ENCODE results near the gene MPPED1.

Gene MPPED1

DNA sequence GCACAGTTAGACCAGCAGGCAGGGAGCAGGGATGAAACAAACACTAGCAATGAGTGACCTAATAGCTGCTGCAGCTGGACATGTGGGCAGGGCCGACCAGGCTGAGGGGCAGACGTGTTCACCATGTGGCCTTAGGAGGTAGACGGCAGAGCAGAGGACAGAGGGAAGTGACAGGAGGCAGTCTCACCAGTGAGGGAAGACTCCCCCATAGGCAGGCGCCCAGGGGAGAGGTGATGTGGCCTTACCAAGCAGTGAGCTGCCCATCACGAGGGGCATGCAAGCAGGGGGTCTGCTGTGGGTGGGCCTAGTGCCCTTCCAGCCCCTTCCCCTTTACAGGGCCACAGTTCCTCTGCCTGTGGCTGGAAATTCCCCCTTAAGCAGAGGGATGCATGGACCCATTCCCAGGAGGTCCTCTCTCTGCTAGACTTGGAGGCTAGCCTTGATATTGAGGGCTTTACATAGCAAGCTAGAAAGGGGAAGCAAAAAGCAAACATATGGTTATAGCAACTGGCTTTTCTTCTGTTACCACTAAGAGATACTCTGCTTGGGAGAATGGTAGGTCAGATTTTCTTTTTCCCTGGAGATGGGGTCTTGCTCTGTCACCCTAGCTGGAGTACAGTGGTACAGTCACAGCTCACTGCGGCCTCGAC lies 67.6 kb downstream of the MPPED1 start:
- no peak for DNase-seq

DNA sequence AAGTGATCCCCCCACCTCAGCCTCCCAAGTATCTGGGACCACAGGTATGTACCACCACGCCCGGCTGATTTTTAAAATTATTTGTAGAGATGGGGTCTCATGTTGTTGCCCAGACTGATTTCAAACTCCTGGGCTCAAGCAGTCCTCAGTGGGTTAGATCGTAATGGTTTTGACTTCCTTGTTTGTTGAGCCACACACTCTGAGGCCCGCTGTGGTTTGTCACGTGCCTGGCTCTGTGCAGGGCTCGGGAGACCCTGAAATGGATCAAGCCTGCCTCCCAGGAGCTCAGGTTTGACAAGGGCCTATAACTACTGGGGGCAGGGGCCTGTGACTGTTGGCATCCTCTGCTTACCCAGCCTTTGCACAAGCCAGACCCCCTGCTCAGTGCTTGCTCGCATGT lies 68.1 kb downstream of the MPPED1 start:
- DNase-seq: no peak

DNA sequence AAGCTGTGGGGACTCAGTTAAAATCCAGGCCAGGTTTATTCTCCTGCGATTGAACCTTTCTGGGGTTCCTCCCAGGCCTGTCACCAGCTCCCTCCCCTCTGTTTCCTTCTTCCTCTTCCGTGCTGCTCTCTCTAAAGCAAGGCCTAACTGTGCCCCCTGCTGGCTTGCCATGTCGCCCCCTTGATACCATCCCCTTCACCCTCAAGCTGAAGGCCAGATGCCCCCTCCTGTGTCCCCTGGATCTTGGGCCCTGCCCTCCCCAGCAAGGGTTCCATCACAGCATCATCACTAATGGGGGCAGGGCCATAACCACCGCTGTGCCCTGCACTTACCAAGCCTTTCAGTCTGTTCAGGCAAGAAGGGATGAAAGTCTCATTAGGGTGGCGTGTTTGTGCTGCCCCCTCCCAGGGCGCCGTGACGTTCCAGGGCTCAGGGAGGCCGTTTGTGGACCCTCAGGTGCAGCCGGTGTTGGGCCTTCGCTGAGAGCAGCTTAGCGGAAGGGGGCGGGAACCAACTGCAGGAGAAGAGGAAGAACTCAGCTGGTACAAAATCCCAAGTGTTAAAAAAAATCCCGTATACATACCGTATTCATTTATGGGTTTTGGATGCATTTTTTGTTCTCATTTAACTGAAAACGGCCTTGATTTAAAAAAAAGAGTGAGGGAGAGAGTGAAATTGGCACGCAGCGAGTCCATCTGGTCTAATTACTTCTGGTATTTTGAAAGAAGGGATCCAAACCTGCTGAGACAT lies 69.9 kb downstream of the MPPED1 start:
- DNase-seq: no peak

DNA sequence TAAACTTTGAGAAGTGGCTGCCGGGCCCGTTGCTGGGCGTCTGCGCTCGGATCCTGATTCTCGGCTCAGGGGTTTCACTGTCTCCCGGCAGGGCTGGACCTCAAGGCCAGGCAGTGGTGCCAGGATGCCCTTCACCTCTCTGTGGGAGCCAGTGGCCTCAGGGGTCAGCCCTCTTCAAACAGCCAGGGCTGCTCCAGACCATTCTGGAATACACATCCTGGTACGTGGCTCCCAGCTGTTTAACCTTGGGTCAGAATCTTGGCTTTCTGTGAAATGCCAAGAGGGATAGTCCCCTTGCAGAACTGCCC lies 70.5 kb downstream of the MPPED1 start:
- DNase-seq: no peak

DNA sequence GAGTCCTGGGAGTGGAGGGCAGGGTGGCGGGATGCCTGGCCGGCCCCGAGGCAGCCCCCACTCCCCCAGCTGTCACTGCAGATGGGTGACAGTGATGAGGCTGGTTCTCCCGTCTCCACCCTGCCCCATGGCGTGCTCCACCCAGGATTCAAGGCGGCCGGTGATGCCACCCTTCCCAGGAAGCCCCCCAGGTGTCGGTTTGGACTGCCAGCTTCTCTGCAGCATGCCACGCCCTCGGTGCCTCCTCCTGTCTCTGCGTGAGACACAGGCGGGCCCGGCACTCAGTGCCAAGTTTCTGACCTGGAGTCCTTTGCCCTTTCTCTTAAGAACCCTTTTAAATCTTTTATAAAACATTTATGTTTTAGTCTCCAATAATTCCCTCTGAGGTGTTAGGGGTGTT lies 71.5 kb downstream of the MPPED1 start:
- DNase-seq: no peak

DNA sequence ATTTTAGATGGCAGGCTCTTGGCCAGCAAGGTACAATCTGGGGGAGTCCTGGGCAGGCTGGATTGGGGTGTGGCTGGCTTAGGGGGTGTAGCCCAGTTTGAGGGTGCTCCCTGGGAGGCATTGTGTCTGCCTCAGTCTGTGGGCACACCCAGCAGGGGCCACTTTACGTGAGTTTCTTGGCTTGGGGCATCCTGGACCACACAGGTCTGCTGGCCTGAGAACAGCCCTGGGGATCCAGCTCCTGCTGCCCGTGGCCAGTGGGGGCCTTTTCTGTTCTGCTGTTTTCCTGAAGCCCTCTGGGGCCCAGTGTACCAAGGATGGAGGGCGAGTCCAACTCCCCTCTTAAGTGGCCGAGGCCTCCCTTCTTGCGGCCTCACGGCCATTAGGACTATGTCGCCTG lies 71.9 kb downstream of the MPPED1 start:
- DNase-seq: no peak

DNA sequence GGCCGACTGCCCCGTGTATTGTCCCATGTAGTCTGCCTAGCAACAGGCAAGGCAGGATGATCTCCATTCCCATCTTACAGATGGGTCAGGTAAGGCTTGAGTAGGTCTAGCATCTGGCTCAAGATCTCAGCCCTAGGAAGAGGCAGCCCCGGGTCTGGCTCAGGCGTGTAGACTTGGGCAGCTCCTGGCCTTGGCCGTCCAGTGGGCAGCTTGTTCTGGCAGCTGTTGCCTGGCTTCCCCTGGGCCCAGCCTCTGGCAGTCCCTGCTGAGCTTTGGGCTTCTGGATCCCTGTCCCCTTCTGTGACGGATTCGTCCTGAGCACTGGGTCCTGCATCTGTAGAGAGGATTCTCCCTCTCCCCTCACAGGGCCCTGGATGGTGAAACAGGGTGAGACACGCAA lies 72.4 kb downstream of the MPPED1 start:
- DNase-seq: no peak

DNA sequence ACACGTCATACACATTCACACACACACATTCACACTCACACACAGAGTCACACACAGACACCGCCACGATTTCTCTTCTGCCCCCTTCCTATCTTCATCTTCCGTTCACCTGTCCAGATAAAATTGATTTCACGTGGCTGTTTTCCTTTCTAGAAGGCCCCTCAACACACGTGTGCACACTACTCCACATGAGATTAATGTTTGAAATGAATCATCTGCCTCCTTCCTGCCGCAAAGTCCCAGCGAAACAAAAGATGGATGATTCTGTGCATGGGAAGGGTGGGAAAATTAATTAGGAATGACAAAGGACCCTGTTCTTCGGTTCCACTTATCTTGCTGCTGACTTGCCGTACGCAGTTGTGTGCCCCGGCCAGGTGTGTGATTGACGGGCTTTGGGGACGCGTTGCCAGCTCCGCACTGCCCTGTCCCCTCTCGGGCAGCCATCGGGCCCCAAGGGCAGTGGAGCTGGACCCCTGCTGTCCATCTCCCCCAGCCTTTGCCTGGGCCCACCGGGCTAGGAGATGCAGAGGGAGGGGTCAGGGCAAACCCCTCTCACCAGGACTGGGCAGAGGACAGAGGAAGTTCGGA lies 73.8 kb downstream of the MPPED1 start:
- DNase-seq: no peak

DNA sequence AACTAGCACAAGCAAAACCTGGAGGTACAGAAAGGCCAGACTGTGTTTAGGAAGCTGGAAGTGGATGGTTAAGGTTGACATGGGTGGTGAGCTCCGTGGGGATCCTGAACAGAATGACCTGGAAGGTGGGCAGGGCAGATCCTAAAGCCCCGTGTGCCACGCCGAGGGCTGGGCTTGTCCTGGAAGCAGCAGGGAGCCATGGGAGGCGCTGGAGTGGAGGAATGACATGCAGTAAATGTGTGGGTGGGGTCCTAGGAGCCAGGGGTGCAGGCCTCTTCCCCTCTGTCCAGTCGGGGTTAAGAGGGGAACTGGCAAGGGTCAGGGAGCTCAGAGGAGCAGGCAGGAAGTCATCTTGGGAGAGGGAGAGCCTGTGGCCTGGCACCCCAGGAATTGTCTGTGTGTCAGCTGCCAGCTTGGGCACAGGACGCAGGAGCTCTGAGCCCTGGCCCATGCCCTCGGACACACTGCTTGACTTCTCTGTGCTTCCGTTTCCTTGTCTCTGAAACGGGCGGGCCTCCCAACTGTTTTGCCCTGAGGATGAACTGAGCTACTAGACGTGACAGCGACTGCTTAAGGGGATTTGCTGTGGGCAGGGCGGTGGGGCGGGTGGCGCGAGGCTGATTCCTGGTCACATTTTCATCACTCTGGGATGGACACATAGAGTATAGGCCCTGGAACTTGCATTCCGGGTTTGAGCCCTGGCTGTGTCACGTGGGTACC lies 75.7 kb downstream of the MPPED1 start:
- DNase-seq: no peak

DNA sequence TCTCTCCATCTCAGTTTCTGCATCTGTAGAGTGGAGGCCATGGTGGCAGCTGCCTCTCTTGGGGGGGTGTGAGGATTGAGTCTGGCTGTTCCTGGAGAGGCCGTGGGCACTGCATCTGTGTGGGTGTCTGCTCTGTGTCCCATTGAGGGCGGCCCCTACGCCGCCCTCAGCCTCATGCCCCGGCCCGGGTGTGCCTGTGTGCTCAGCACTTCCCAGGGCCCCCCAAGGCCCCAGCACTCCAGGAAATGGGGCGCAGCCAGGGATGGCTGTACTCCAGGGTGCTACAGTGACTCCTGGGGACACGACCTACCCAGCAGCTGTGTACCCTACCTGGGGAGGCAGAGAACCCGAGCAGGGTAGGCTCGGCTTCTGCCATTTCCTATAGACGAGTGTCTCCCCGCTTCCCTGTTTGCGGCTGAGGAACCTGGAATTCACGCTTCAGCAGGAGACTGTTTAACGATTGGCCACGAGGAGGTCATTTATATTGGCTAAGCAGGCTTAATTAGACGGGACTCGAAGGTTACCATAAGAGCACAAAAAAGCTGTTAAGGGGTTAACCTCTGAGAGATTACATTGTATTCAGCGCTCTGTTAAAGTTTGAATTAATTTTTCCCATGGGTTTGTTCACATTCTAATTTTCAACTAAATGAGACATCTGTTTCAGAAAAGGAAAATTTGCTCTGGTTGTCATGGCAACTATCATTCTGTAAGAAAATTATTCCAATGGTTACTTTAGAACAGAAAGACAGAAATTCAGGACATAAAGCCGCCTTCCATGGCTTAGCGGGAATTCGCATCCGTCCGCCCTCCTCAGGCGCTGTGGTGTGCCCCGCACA lies 76.4 kb downstream of the MPPED1 start:
- no peak for DNase-seq

DNA sequence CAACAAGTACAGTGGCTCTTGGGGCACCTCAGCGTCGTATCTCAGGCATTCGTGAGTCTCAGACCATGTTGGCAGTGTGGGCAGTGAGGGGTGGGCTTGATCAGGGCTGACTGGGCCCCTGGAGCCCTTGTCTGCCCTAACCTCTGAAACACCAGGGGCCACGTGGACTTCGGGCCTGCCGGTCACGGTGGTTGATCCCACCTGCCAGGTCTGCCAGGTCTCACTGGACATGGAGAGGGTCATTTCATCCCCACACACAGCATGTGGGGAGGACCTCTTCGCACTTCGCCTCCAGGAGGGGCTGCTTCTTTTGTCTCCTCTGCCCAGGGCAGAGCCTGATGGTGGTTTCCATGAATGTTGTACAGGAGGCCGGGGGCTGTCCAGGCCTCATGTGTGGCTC lies 77.1 kb downstream of the MPPED1 start:
- no peak for DNase-seq

DNA sequence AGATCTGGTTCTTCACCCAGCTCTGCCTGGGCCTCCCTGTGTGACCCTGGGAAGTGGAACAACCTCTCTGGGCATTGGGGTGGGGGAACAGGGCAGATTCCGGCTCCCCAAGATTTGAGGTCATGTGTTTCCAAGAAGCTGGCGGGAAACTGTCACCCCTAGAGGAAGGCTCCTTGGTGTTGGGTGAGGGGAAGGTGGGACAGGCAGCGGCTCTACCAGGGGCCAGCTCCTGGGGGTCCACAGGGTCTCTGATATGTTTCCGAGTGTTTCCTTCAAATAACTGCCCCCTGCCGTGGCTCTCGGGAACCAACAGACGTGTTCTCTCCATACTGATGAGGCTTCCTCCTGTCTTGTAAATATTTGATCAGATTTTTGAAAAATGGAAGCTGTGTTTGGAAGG lies 78.5 kb downstream of the MPPED1 start:
- no peak for DNase-seq

DNA sequence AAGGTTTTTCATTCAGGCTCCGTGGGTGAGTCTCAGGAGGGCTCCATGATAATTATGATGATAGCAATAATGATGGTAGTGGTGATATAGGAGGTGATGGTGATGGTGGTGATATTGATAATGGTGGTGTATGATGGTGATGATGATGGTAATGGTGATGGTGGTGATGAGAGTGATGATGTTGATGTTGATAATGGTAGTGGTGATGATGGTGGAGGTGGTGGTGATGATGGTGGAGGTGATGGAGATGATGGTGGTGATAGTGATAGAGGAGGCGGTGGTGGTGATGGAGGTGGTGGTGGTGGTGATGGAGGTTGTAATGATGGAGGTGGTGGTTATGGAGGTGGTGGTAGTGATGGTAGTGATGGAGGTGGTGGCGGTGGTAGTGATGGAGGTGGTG lies 79.4 kb downstream of the MPPED1 start:
- DNase-seq: no peak

DNA sequence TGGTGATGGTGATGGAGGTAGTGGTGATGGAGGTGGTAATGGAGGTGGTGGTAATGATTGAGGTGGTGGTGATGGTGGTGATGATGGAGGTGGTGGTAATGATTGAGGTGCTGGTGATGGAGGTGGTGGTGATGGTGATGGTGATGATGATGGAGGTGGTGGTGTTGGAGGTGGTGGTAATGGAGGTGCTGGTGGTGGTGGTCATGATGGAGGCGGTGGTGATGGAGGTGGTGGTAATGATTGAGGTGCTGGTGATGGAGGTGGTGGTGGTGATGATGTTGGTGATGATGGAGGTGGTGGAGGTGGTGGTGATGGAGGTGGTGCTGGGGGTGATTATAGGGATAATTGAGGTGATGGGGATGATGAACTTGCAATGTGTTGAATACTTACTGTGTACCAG lies 79.9 kb downstream of the MPPED1 start:
- DNase-seq: no peak

DNA sequence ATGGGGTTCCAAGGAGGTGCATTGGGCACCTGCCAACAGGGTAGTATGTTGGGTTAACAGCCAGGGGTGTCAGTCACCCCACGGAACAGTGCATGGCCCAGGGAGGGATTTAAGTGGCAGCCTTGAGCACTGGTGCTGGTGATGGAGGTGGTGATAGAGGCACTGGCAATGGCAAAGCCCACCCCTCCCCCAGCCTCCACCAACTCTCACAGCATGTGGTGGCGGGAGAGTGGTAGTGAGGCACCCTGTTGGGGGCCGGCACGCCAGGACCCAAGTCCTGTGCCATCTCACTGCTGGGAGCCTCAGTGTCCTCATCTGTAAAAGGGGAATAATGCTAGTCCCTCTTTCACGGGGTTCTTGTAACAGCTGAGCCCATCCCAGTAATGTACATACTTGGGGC lies 81.5 kb downstream of the MPPED1 start:
- DNase-seq: no peak

DNA sequence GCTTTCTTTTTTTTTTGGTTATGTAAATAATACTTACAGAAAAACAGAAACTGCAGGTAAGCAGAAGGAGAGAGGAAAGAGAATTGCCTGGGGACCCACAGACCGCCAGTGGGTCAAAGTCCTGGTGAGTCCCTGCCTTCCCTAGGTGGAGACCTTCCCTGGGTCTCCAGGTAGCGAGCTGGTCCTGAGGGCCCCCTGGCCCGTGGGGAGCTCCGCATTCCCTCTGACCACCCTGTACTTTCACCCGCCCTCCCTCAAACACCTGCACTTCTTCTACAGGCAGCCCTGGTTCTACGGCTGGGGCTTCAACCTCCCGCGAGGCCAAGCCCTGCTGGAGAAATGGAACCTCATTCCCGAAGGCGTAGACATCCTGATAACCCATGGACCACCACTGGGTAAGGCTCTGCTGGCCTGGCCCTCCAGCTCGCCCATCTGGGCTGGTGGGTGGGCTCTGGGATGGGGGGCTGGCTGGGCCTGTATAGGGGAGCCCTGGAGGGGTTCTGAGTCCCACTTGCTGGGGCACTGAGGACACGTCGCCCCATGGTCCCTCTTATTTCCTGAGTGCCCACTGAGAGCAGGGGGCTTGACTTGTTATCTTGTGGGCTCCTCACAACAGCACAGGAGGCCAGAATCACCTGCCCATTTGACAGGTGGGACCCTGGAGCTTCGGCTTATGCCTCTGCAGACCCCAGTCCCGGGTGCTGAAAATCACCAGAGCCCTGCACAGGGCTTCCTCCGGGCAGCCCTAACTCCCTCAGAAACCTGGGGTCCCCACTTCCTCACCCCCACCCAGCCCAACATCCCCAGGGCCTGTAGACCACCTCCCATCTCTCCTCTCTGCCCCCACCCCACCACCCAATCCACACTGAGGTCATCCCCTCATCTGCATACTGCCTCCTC lies 86.4 kb downstream of the MPPED1 start:
- no peak for DNase-seq

DNA sequence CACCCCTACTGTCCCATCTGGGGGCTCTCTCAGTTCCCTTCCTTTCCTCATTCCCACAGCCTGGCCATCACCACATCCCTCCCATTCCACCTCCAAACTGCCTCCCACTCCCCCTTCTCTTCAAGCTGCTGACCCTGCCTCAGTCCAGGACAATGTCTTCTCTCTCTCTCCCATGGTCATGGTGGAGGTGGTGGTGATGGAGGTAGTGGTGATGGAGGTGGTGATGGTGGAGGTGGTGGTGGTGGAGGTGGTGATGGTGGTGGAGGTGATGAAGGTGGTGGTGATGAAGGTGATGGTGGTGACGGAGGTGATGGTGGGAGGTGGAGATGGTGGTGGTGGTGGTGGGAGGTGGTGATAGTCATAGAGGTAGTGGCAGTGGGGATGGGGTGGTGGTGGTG lies 87.0 kb downstream of the MPPED1 start:
- no peak for DNase-seq

DNA sequence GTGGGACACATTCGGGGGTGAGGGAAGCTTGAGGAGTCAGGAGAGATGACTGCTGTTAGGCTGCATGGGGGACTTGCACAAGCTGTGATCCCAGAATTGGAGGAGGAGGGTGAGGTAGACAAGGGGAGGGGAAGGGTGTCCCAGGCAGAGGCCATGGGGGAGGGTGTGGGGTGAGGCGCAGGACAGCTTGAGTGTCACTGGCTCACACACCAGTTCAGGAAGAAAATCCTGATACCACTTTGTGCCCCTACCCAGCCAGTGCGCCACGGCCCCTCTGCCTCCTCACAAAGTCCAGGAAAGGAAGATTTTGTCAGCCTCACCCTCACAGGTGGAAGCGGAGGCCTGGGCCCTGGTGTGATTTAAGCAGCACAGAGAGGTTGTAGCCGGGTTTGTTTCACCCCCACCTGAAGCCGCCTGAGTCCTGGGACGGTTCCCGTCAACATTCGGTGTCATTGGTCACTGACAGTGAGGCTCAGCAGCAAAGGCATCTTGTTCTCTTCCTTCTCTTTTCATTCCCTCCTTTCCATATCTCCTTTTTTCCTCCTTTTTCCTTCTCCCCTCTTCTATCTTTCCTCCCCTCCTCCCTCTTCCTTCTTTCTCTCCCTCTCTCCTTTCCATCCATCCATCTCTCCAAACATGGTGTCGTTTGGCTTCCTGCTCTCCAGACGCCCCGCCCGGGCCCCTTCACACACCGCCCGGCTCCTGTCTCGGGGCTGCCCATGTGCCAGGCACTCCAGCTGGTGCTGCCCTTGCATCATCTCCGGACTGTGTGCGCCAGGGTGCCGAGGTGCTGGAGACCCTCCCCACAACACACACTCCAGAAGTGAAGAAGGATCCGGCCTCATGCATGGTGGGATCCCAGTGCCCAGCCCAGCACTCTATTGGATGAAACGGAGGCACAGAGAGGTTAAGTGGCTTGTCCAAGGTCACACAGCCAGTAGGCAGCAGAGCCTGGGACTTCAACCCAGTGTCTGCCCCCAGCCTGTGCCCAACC lies 89.3 kb downstream of the MPPED1 start:
- no peak for DNase-seq

DNA sequence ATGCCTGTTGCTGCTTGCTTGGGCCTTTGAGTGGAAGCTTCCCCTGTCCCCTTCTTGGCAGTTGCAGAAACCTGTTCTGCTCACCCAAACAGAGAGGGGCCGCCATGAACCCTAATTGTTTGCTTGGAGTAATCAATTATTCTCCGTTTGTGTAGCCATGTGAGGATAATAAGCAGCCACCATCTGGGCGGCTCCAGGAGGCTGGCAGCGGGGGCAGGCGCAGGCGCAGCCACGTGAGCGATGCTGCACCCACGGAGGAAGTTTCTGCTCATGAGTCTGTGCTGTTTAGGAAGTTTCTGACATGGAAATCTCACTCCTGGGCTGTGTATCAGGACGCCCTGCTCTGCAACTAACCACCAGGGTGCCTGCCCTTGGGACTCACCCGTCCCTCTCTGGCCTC lies 90.1 kb downstream of the MPPED1 start:
- DNase-seq: no peak

DNA sequence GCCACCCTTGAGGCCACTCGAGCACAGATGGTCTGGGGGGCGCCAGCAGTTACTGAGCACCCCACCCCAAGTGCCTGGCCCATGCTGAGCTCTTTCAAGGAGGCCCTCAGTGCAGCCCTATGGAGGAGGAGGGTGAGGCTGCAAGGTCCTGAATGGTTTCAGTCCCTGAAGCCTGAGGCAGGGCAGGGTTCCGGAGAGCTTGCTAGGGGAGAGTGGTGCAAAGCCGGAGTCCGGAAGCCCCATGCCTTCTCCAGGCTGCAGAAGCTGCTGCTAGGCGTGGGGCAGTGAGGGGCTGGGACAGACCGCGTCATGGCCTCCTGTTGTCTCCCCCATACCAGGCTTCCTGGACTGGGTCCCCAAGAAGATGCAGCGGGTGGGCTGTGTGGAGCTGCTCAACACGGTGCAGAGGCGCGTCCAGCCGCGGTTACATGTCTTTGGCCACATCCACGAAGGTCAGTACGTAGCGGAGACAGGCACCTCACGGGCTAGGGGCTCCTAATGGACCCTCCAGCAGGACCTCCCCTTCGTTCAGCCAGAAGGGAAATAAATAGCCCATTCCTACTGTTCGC lies 90.6 kb downstream of the MPPED1 start:
- no peak for DNase-seq

Measured in stimulated activated CD4-positive, alpha-beta T cell treated with anti-CD3 and anti-CD28 coated beads, Interleukin-4, amount 100 ng/mL, for 4 hours (primary cell).